Measurements from ENCODE around the gene GNL3.

GNL3 gene

GRCh38 chr3:52730681-52731080, 44.8 kb downstream of the GNL3 start:
- no peak overlapping the region for H3K4me3 ChIP-seq (ENCODE audit: low read depth, low read length)
- DNase-seq (ENCODE audit: low read depth), result peak; percentile 3
- TF ChIP-seq, protein P1, sequence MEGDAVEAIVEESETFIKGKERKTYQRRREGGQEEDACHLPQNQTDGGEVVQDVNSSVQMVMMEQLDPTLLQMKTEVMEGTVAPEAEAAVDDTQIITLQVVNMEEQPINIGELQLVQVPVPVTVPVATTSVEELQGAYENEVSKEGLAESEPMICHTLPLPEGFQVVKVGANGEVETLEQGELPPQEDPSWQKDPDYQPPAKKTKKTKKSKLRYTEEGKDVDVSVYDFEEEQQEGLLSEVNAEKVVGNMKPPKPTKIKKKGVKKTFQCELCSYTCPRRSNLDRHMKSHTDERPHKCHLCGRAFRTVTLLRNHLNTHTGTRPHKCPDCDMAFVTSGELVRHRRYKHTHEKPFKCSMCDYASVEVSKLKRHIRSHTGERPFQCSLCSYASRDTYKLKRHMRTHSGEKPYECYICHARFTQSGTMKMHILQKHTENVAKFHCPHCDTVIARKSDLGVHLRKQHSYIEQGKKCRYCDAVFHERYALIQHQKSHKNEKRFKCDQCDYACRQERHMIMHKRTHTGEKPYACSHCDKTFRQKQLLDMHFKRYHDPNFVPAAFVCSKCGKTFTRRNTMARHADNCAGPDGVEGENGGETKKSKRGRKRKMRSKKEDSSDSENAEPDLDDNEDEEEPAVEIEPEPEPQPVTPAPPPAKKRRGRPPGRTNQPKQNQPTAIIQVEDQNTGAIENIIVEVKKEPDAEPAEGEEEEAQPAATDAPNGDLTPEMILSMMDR (conservative IDR thresholded peaks at IDR 0.05; ENCODE audit: low read depth, low read length), result no peak

- H3K4me3 ChIP-seq (ENCODE audit: low read depth, low read length), result no peak overlapping the region
- no peak for DNase-seq (ENCODE audit: low read depth)
- TF ChIP-seq, protein P1 (conservative IDR thresholded peaks at IDR 0.05; ENCODE audit: low read depth, low read length), result no peak
These were observed 45.8 kb downstream of the GNL3 start for GRCh38 chr3:52731590-52731989.

- TF ChIP-seq, protein P1 (conservative IDR thresholded peaks at IDR 0.05; ENCODE audit: low read depth, low read length), result no peak
- H3K4me3 ChIP-seq (ENCODE audit: low read depth, low read length), result no peak overlapping the region
- DNase-seq (ENCODE audit: low read depth), result no peak
These were observed 47.5 kb downstream of the GNL3 start for GRCh38 chr3:52733256-52733891.

DNA sequence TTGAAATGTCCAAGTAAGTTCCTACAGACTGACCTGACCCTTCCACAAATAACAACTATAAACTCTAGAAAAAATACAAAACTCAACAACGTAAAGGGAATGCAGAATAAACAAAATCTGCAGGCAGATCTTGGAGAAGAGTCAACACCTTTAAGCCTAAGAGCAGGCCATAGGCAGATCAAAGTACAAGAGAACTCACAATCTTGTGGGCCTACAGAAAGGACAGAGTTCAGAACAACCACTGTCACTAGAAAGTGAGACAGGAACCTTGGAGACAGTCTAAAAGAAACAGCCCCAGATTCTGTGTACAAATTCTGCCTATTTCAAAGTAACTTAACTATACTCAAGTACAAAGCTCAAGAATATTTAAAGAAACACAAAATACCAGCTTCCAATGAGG, 53.9 kb downstream of the GNL3 start:
- DNase-seq (ENCODE audit: low read depth), result no peak
- TF ChIP-seq, protein P1 (conservative IDR thresholded peaks at IDR 0.05; ENCODE audit: low read depth, low read length), result no peak
- no peak overlapping the region for H3K4me3 ChIP-seq (ENCODE audit: low read depth, low read length)

DNA sequence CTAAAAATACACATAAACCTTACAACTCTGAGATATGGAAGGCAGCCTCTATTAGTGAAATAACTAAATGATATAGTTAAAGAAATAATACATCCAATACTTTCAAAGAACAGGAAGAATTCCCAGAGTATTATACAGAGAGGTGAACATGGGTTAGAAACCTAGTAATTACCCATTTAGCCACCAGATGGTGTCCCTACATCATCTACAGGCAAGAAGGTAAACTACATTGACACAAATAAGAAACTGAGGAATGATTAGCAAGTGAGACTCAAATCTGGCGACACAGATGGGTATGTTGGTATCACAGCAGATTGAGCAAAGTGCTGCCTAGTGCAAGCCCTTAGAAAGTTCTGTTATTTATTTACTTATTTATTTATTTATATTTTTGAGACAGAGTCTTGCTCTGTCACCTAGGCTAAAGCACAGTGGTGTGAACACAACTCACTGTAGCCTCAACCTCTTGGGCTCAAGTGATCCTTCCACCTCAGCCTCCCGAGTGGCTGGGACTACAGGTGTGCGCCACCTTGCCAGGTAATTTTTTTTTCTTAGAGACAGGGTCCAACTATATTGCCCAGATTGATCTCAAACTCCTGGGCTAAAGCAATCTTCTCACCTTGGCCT, 56.7 kb downstream of the GNL3 start:
- peak; percentile 71 for DNase-seq (ENCODE audit: low read depth)
- no peak overlapping the region for H3K4me3 ChIP-seq (ENCODE audit: low read depth, low read length)
- TF ChIP-seq, protein P1 (conservative IDR thresholded peaks at IDR 0.05; ENCODE audit: low read depth, low read length), result peak; percentile 74

GRCh38 chr3:52743152-52743551, 57.3 kb downstream of the GNL3 start:
- H3K4me3 ChIP-seq (ENCODE audit: low read depth, low read length), result no peak overlapping the region
- TF ChIP-seq, protein P1 (conservative IDR thresholded peaks at IDR 0.05; ENCODE audit: low read depth, low read length), result no peak
- no peak for DNase-seq (ENCODE audit: low read depth)

GRCh38 chr3:52743721-52744120, 57.9 kb downstream of the GNL3 start:
- DNase-seq (ENCODE audit: low read depth), result no peak
- no peak overlapping the region for H3K4me3 ChIP-seq (ENCODE audit: low read depth, low read length)
- TF ChIP-seq, protein P1 (conservative IDR thresholded peaks at IDR 0.05; ENCODE audit: low read depth, low read length), result no peak

Measured in choroid plexus epithelial cell (primary cell).